GM12801 (cell line): ENCODE results near the gene MYMK.

Experiments
- TF ChIP-seq, protein P1 (sequence below): IDR thresholded peaks from one replicate; pipeline ENCODE4 v1.5.1; 2011; ENCODE audit warnings: control low read depth; ENCODE audit not compliant: insufficient read length; ENCODE audit errors: extremely low read depth

Gene MYMK

DNA sequence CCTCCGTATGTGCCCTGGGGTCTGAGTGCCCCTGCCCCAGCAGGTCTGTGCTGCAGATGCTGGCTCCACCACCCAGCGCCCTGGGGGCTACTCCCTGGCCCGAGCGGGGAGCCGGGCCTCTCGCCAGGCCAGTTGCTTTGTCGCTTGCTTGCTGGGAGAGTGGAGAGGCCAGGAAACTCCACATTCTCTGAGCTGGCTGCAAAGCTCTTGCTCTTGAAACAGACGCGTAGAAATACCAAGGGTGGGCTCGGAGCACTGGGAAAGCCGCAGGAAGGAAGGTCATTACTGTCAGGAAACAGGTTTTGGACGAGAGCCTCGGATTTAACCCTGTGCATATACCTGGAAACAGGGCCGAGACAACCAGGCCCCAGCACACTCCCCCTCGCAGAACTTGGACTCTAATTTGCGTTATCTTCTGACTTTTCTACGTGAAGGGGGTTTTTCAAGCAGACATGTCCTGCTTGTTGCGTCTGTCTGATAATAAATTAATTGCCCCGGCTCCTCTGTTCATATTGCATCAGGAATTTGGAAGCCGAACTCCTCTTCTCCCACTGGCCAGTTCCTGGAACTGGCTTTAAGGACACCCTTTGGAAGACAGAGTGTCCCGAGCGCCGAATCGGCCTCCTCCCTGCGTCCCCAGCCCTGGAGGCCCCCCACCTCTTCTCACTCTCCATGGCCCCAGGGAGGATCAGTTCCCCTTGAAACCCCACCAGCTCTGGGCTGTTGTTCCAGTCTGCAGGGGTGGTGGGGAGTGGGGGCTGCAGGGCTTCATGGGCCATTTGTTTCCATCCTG, 20.9 kb upstream of the MYMK start:
- TF ChIP-seq, protein P1, sequence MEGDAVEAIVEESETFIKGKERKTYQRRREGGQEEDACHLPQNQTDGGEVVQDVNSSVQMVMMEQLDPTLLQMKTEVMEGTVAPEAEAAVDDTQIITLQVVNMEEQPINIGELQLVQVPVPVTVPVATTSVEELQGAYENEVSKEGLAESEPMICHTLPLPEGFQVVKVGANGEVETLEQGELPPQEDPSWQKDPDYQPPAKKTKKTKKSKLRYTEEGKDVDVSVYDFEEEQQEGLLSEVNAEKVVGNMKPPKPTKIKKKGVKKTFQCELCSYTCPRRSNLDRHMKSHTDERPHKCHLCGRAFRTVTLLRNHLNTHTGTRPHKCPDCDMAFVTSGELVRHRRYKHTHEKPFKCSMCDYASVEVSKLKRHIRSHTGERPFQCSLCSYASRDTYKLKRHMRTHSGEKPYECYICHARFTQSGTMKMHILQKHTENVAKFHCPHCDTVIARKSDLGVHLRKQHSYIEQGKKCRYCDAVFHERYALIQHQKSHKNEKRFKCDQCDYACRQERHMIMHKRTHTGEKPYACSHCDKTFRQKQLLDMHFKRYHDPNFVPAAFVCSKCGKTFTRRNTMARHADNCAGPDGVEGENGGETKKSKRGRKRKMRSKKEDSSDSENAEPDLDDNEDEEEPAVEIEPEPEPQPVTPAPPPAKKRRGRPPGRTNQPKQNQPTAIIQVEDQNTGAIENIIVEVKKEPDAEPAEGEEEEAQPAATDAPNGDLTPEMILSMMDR: no peak

DNA sequence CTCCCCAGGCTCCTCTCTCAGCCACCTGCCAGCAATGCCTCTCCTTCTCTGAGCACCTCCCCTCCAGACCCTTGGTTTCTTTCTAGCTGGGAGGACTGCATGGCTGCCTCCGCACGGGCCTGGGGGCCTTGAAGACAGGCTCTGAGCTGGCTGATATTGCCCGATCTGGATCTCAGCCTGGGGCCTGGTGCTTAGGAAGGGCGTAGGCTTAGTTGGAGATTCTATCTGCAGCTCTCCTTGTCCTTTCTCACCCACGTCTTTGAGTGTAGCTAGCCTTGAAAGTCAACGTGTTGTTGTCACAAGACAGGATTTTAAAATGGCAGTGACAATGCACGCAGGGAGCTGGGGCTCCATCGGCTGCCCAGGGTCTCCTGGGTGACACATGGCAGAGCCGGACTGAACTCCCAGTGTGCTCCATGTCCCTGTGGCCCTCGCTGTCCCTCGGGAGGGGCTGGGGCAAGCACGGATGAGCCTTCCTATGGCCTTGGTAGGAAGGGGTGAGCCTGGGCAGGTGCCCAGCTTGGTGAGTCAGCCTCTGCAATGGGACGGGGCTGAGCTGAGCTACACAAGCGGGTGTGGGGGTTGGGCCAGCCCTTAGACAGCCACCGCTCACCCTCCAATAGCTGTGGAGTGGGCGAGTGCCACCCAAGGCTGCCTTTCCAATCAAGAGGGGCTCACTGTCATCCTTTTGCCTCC, 19.2 kb upstream of the MYMK start:
- TF ChIP-seq, protein P1: no peak

DNA sequence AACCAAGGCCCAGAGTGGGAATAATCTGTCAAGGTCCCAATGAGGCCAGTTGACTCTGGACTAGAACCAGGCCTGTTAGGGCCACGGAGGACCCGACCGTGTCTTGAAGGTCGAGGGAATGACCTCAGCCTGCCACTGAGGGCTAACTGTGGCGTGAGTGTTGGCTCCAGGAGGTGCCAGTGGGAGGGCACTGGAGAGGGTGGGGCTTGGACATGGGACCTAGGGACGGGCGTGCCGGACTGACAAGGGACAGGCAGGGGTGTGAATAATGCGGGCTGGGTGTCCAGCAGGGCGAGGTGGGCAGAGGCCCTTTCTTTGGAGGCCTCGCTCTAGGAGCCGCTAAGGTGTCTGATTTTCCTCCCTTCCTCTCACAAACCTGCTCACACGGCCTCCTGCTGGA, 17.2 kb upstream of the MYMK start:
- TF ChIP-seq, protein P1: no peak

DNA sequence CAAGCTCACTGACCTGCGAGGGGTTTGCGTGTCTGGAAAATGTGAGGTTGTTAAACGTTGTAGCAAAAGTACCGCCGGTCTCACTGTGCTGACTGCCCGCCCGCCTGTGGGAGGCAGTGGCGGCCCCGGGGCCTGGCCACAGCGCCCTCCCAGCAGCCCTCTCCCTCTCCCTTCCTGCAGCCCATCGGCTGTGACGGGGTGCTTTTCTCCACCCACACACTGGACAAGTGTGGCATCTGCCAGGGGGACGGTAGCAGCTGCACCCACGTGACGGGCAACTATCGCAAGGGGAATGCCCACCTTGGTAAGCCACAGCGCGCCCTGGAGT, 15.9 kb upstream of the MYMK start:
- TF ChIP-seq, protein P1: no peak

DNA sequence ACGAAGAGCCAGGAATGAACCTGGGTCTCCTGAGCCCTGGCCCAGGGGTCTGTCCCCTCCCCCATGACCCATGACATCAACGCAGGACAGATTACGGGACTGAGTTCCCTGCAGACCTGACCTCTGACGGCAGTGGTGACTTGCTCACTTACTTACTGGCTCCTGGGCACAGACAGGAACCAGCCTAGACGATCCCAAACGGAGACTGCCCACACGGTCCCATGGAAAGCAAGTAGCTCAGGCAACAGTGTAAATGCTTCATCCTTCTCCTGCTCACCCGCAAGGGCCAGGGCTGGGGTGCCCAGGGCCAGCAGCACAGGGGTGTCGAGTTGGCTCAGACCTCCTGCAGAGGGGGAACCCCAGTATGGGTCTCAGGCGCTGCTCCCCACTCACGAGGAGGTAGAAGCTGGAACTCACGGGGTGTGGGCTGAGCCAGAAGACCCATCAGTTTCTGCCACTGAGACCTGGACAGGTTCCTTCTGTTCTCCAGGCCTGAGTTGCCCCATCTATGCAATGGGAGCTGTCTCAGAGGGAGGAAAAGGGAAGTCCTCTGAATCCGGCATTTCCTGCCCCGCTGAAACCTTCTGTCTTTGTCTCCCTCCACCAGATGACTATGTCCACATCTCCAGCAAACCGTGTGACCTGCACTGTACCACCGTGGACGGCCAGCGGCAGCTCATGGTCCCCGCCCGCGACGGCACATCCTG, 15.4 kb upstream of the MYMK start:
- TF ChIP-seq, protein P1: no peak

DNA sequence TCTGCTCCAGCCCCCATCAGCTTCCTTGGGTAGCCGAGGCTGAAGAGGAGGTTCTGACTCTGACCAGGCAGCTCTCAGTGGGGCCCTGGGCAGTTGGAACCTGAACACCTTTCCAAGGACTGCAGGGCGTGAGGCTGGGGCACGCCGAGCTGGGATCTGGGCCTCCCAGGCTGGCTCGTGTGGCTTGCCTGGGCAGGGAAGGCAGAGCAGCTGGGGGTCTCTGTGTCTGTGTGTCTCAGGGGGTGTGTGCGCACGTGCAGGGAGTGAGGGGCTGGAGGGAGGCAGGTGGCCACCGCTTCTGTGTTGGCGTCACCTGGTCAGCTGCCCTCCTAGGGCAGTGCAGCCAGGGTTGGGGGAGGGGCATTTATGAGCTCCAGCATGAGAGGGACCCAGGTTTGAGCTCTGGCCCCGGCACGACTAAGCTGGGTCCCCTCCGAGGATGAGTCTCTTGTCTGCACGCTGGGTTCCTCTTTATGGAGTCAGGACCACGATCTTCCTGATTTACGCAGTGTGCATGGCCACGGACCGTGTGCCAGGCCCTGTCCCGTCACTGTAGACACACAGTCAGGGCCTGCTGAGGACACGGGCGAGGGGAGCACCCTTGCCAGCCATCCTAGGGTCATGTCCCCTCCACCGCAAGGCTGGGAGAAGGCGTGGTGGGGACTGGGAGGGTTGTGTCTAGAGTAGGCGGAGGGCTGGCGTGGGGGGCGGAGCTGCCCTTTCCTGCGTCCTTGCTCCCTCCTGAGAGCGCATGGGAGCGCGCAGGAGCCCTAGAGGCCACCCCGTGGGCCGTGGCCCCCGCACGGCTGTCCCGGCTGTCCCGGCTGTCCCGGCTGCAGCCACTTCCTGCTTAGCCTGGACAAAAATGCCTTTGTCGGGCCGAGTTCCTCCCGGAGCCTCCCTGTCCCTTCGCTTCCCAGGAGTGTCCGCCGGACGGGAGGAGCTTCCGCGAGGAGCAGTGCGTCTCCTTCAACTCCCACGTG, 14.4 kb upstream of the MYMK start:
- TF ChIP-seq, protein P1: no peak

DNA sequence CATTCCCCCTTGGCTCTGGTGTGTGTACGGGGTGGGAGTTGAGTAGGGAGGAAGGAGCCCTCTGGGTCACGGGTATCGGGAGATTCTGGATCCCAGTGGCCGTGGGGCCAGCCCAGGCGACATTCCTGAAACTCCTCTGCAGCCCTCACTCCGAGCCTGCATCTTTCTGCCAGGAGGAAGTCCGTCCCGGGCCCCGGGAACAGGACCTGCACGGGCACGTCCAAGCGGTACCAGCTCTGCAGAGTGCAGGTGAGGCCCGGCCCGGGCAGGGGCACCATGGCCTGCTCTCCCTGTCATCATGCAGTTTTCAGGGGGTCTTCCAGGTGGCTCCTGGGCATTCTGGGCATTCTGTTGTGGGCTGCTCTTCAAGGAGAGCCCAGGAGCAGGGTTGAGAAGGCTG, 13.4 kb upstream of the MYMK start:
- TF ChIP-seq, protein P1: no peak
